IPS DF 6.9 (cell line): ENCODE measurements around the gene TTC28.

ENCODE experiments used
- DNase-seq: peaks from one replicate; pipeline ENCODE4 v3.0.0-alpha.2; 2013; ENCODE audit warnings: low read depth, low spot score
- H3K27ac ChIP-seq: one replicate; pipeline ENCODE4 v1.5.1; 2013; ENCODE audit warnings: low read length, control low read depth
- H3K27me3 ChIP-seq: 2 replicates; pipeline ENCODE4 v1.6.1; 2013; ENCODE audit warnings: mild to moderate bottlenecking, low read length; ENCODE audit not compliant: control insufficient read depth, insufficient read depth
- H3K36me3 ChIP-seq: 2 replicates; pipeline ENCODE4 v1.6.1; 2013; ENCODE audit warnings: low read length; ENCODE audit not compliant: control insufficient read depth, insufficient read depth
- H3K4me1 ChIP-seq: 2 replicates; pipeline ENCODE4 v1.6.1; 2013; ENCODE audit warnings: low read length; ENCODE audit not compliant: control insufficient read depth, insufficient read depth
- H3K4me3 ChIP-seq: 2 replicates; pipeline ENCODE4 v1.5.1; 2013; ENCODE audit warnings: mild to moderate bottlenecking, low read length
- H3K9me3 ChIP-seq: 2 replicates; pipeline ENCODE4 v1.6.1; 2013; ENCODE audit warnings: low read length, inconsistent platforms; ENCODE audit not compliant: control insufficient read depth, insufficient read depth
- WGBS: extraction: QIAGEN DNeasy Blood & Tissue Kit; methylation state at CpG from one replicate; pipeline ENCODE4 v1.1.7; 2013; ENCODE audit warnings: mixed read lengths, missing lambda C conversion rate; ENCODE audit not compliant: insufficient read length, insufficient coverage; 5-methylcytosine and 5-hydroxymethylcytosine counted together

The TTC28 gene

DNA sequence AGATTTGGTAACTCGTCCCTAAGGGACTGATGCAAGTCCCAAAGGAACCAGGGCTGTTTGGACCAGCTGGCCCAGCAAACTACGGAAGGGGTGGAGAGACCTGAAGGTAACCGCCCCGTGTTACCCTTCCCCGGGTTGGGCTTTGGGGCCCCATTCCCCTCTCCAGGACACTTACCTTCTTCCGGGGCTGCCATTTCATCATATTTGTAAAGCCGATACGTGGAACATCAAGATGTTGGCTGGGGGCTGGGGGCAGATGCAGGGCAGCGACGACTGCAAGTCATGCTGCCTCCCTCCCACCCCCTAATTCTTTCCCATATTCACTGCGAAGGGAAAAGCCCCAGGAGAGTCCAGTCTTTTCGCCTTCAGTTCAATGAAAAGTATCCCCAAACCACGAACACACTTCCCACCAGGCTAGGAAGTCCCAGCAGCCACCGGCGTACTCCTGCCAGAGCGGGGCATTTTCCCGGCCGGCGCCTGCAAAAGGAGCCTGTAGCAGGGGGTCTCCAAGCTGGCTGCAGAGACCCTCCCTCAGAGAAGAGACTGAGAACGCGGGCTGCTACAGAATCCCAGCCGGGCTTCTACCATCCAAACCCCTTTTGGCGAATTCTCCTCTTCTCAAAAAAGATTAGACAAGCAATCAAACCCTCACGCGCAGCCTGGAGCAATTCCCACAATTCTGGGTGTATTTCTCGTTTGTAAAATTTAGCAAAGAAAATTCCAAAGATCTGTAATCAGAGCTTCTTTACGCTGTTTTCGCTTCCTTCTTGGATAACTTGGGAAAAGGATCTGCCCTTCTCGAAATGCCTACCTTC is 236.7 kb downstream of the TTC28 start:
- peak; percentile 11 for DNase-seq
- no peak overlapping the region for H3K27ac ChIP-seq
- H3K4me3 ChIP-seq: peak overlapping the region; percentile 47; the same call in 1 of the 2 replicates

DNA sequence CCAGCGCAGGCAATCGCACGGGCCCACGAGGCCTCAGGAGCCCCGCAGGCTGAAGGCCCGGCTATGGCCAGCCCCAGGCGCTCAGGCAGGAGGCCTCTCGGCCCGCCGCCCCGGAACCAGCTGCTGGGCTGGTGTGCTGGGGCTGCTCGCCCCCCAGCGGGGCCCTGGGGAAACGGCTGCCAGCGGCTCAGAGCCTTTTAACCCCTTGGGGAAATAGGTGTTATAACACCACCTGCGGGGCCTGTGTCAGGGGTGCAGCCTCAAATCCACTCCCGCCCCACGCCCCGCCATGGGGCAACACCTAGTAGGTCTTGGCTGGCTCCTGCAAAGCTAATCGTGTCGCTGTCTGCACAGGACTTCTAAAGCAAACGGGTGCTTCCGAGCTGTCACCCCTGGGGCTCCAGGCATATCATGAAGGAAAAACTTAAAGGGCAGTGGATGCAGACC is 237.4 kb downstream of the TTC28 start:
- H3K27ac ChIP-seq: no peak overlapping the region
- peak; percentile 61 for DNase-seq
- no CpG with 5 or more reads among the region's 23 CpGs for WGBS

More for the DNA sequence above, 236.7 kb downstream of the TTC28 start:
- H3K27me3 ChIP-seq: no peaks in the 10 kb centered on the region
- WGBS: no CpG with 5 or more reads among the region's 29 CpGs
- no peaks in the 10 kb centered on the region for H3K36me3 ChIP-seq
- H3K9me3 ChIP-seq: no peaks in the 10 kb centered on the region
- no peaks in the 10 kb centered on the region for H3K4me1 ChIP-seq

DNA sequence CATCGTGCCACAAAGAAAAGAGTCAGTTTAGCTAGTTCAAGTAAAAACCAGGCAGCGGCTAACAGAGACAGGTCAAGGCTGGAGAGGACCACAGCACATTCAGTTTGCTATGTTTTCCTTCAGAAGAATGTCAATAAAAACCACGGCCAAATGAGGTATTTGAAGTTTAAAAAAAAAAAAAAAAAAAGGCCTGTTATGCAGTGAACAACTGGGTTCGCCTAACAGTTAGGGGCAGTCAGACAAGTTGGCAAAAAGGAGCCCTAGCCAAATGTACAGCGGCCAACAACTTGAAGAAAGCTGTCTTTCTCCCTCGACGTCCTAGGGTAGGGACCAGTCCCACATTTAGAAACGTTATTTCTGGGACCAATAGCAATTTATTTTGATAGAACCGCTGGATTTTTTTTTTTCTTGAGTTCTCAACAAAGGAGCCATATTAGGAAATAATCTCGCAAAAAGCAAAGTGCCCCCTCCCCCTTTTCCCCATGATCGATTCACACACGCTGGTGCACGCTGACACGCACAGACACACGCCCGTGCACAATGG is 237.8 kb downstream of the TTC28 start:
- H3K36me3 ChIP-seq: no peaks in the 10 kb centered on the region
- no peaks in the 10 kb centered on the region for H3K4me1 ChIP-seq
- WGBS: no CpG with 5 or more reads among the region's 16 CpGs
- H3K9me3 ChIP-seq: no peaks in the 10 kb centered on the region
- H3K27ac ChIP-seq: no peak overlapping the region
- no peak for DNase-seq
- H3K27me3 ChIP-seq: no peaks in the 10 kb centered on the region
- peak overlapping the region; percentile 47; the same call in 1 of the 2 replicates for H3K4me3 ChIP-seq

More for the DNA sequence above, 237.4 kb downstream of the TTC28 start:
- Histone ChIP-seq H3K4me1 (no peaks in the 10 kb centered on the region), H3K27me3 (no peaks in the 10 kb centered on the region), H3K4me3 (peak overlapping the region; percentile 47; the same call in 1 of the 2 replicates), H3K9me3 (no peaks in the 10 kb centered on the region), H3K36me3 (no peaks in the 10 kb centered on the region)

DNA sequence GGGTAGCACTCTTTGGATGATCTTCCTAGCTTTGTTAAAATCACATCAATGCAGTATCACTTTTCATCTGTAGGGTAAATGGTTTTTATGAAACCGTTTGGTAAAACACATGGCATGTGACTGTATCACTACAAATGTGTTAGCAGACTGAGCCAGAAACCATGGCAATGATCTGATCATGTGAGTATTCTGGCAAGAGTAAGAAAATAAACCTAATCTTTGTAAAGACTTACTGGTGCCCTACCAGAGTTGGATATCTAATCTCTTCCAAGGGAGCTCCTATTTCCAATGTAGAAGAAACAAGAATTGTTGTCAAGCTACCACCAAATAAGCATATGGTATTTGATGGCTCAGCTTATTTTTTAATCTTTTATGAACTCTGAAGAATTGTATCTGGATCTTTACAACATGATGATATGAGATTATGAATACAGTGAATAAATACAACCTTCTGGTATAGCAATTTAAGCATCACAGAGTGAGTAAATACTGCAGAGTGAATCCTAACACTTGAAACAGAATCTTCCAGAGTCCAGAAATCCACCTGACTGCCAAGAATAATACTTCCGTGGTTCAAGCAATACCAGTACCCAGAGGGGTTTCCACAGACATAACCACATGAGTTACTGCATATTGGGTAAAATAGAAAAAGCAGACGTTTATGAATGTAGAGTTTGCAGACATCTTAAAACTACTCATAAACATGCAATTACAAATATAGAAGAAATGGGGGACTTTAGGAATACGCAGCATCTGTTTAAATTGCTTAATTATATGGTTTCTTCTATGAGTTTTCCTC is 238.8 kb downstream of the TTC28 start:
- Histone ChIP-seq H3K36me3 (no peaks in the 10 kb centered on the region), H3K27ac (no peak overlapping the region), H3K9me3 (no peaks in the 10 kb centered on the region), H3K27me3 (no peaks in the 10 kb centered on the region), H3K4me1 (no peaks in the 10 kb centered on the region), H3K4me3 (no peak overlapping the region)
- WGBS: no CpG with 5 or more reads among the region's 4 CpGs
- no peak for DNase-seq

DNA sequence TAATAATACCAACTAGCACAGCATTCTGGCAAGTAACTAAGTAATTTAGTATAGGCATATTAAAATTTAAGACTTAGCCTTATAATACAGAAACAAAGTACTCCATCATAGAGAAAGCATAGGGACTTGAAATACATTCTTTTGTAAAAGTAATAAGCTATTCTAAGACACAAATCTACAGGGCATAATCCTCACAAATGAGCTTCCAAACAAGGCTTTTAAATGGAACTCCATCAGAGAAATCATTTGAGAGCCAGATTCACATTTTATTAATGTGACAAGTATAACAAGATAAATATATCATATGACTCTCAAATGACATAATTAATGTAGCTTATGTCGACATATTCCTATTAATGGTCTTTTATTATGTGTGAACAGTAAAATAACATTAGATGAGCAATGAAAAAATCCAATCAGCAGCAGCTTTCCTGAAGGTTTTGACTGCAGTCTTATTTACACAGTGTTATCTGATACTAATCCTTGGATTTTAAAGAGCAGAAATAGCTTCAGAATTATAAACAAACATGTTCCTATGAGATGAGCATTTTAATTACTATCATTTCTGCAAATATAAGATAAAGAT is 241.4 kb downstream of the TTC28 start:
- no peak overlapping the region for H3K27ac ChIP-seq
- no peaks in the 10 kb centered on the region for H3K27me3 ChIP-seq
- no peak overlapping the region for H3K4me3 ChIP-seq
- H3K9me3 ChIP-seq: no peaks in the 10 kb centered on the region
- no CpG with 5 or more reads among the region's 1 CpG for WGBS
- DNase-seq: no peak
- H3K4me1 ChIP-seq: no peaks in the 10 kb centered on the region
- no peaks in the 10 kb centered on the region for H3K36me3 ChIP-seq

DNA sequence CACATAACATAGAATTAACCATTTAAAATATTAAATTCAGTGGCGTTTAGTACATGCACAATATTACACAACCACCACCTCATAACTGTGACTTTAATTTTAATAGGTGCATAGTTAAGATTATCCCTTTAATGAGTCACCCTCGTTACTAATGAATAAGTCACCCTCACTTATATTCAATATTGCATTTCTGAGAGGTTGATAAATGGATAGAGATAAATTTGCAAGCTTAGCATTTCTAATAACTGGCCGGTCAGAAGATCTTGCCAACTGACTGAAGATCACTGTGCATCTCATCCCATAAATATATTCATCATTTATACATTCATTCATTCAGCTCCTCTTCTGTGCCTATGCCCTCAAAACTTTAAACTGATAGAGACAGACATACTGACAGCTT is 243.7 kb downstream of the TTC28 start:
- no peak overlapping the region for H3K4me3 ChIP-seq
- H3K27ac ChIP-seq: no peak overlapping the region
- no peak for DNase-seq
- no peaks in the 10 kb centered on the region for H3K4me1 ChIP-seq
- H3K36me3 ChIP-seq: no peaks in the 10 kb centered on the region
- H3K9me3 ChIP-seq: no peaks in the 10 kb centered on the region
- WGBS: no CpG with 5 or more reads among the region's 3 CpGs
- H3K27me3 ChIP-seq: no peaks in the 10 kb centered on the region

DNA sequence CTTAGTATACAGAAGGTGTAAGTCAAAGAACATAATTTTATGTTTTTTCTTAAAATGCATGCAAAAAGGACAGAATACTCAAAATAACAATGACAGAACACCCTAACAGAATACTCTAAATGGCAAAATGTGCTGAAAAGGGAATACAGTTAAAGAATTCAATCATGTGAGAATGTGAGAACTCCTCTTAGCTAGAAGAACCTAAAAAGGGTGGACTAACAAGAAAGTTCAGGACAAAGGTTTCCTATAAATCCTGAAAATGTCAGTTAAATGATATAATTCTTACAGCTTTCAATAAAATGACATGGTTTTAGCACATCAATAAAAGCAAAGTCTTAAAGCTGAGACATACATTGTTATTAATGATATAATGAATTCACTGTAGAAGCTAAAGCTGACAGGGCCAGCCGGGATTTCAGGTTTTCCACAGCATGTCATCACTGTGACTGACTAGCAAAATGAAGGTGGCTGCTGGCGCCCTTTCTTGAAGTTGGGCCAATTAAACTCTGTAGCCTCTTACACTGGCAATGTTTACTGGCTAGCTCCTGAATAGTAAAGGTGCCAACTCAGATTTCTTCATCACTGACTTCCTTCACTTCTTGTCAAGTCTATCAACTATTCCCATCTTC is 244.4 kb downstream of the TTC28 start:
- DNase-seq: no peak

DNA sequence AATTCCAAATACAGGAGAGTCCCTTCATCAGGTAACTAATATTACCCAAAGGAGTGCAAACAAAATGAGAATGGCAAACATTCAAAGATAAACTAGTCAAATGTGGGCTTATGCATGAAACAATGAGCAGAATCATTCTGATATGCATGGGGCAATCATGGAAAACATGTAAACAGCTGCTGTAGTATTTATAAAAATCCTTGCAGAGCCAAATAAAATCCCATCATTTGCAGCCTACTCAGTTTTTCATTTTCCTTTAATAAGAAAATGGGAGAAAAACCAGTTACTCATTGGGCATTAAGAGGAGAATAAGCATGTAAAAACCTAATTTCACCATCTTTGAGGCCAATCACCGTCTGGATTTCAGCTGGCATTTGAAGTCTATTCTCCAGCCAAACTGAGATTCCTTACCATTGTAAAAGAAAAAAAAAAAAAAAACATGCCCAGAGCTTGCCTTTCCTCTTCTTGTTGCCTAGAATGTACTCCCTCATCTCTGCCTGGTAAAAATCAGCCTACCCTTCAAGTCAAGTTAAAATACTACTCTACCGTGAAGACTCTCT is 249.1 kb downstream of the TTC28 start:
- H3K4me1 ChIP-seq: peaks cover 1% of the 10 kb centered on the region; the same call in 1 of the 2 replicates
- no CpG with 5 or more reads among the region's 2 CpGs for WGBS
- H3K9me3 ChIP-seq: no peaks in the 10 kb centered on the region
- H3K27me3 ChIP-seq: no peaks in the 10 kb centered on the region
- H3K36me3 ChIP-seq: no peaks in the 10 kb centered on the region
- H3K4me3 ChIP-seq: no peak overlapping the region
- no peak for DNase-seq
- no peak overlapping the region for H3K27ac ChIP-seq

More for the DNA sequence above, 244.4 kb downstream of the TTC28 start:
- Histone ChIP-seq H3K27me3 (no peaks in the 10 kb centered on the region), H3K27ac (no peak overlapping the region), H3K36me3 (no peaks in the 10 kb centered on the region), H3K4me1 (no peaks in the 10 kb centered on the region), H3K4me3 (no peak overlapping the region), H3K9me3 (no peaks in the 10 kb centered on the region)
- no CpG with 5 or more reads among the region's 2 CpGs for WGBS

DNA sequence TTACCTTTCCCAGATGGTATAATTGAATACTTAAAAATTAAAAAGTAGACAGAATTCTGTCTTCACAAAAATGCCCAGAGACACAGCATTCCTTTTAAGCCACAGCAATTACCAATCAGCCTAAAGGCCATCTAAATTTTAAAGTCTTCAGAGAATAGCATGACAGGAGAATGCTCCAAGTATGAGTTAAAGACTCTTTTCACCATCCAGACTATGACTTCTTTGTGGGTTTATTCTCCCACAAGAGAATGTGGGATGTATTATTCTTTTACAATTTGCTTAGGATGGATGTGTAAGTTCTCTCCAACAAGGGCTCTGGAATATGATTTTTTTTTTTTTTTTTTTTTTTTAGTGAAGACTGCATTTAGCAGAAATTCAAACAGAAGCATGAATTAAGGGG is 249.9 kb downstream of the TTC28 start:
- Histone ChIP-seq H3K27ac (no peak overlapping the region), H3K4me3 (no peak overlapping the region), H3K36me3 (no peaks in the 10 kb centered on the region), H3K27me3 (no peaks in the 10 kb centered on the region), H3K4me1 (peaks cover 2% of the 10 kb centered on the region; the same call in 1 of the 2 replicates), H3K9me3 (no peaks in the 10 kb centered on the region)
- no peak for DNase-seq
